ENCODE data around the gene KLHL17.

- TF ChIP-seq RAD21 (conservative IDR thresholded peaks at IDR 0.05 in 1 of 2, IDR thresholded peaks at IDR 0.05 in 1 of 2) = no peak
- TF ChIP-seq CTCF (IDR thresholded peaks at IDR 0.05) = no peak
- no peak for TF ChIP-seq MAFK (IDR thresholded peaks at IDR 0.05; ENCODE audit: partially characterized antibody)
Measured at GRCh38 chr1:935751-936231, 24.6 kb upstream of the KLHL17 start.
